ENCODE data around the gene MAP3K20.
"Not testable (repeated sequence)": the region's sequence is repeated elsewhere in the genome, so short reads cannot be mapped to it uniquely, and the experiment has no call there.

MAP3K20 gene

GRCh38 chr2:173034143-173034542 is 41.5 kb upstream of the MAP3K20 start:
- H3K27ac ChIP-seq (ENCODE audit: low read length) = no peak overlapping the region
- H3K4me2 ChIP-seq (ENCODE audit: low read length) = peak overlapping the region; percentile 18; the same call in 1 of the 2 replicates

GRCh38 chr2:173037245-173038120 is 38.2 kb upstream of the MAP3K20 start:
- no peaks in the 10 kb centered on the region for H3K79me2 ChIP-seq (ENCODE audit: low read length)
- H3K4me2 ChIP-seq (ENCODE audit: low read length) = no peak overlapping the region
- H3K9me3 ChIP-seq (ENCODE audit: insufficient read depth, low read length) = no peaks in the 10 kb centered on the region
- H3K4me1 ChIP-seq (ENCODE audit: low read length) = peaks cover 10% of the 10 kb centered on the region
- no peak overlapping the region for H3K27ac ChIP-seq (ENCODE audit: low read length)
- no peaks in the 10 kb centered on the region for H3K27me3 ChIP-seq (ENCODE audit: low read depth, low read length)
- no peaks in the 10 kb centered on the region for H3K36me3 ChIP-seq (replicated peaks; ENCODE audit: low read depth, low read length)
- no peak for TF ChIP-seq EZH2phosphoT487 (IDR thresholded peaks at IDR 0.05; ENCODE audit: low read depth)
- no peak for TF ChIP-seq CTCF (IDR thresholded peaks at IDR 0.05; ENCODE audit: low read depth, low read length)
- H2AFZ ChIP-seq (ENCODE audit: low read depth, low read length) = no peak overlapping the region
- no peak overlapping the region for H3K4me3 ChIP-seq (ENCODE audit: low read length)
- H4K20me1 ChIP-seq (ENCODE audit: insufficient read depth, low read length) = no peaks in the 10 kb centered on the region
- H3K9ac ChIP-seq (ENCODE audit: low read length) = no peak overlapping the region

More at GRCh38 chr2:173034143-173034542, 41.5 kb upstream of the MAP3K20 start:
- no peaks in the 10 kb centered on the region for H3K9me3 ChIP-seq (ENCODE audit: insufficient read depth, low read length)
- no peak overlapping the region for H3K9ac ChIP-seq (ENCODE audit: low read length)
- no peaks in the 10 kb centered on the region for H3K79me2 ChIP-seq (ENCODE audit: low read length)
- H2AFZ ChIP-seq (ENCODE audit: low read depth, low read length) = no peak overlapping the region
- peaks cover 10% of the 10 kb centered on the region for H3K4me1 ChIP-seq (ENCODE audit: low read length)
- H3K4me3 ChIP-seq (ENCODE audit: low read length) = no peak overlapping the region
- no peaks in the 10 kb centered on the region for H3K36me3 ChIP-seq (replicated peaks; ENCODE audit: low read depth, low read length)
- no peaks in the 10 kb centered on the region for H3K27me3 ChIP-seq (ENCODE audit: low read depth, low read length)
- no peak for TF ChIP-seq EZH2phosphoT487 (IDR thresholded peaks at IDR 0.05; ENCODE audit: low read depth)
- TF ChIP-seq CTCF (IDR thresholded peaks at IDR 0.05; ENCODE audit: low read depth, low read length) = no peak
- no peaks in the 10 kb centered on the region for H4K20me1 ChIP-seq (ENCODE audit: insufficient read depth, low read length)

- H2AFZ ChIP-seq (ENCODE audit: low read depth, low read length); H3K36me3 ChIP-seq (replicated peaks; ENCODE audit: low read depth, low read length); H3K4me2 ChIP-seq (ENCODE audit: low read length); H3K4me1 ChIP-seq (ENCODE audit: low read length); H3K4me3 ChIP-seq (ENCODE audit: low read length); H3K79me2 ChIP-seq (ENCODE audit: low read length); H3K27ac ChIP-seq (ENCODE audit: low read length); H3K9ac ChIP-seq (ENCODE audit: low read length); H3K9me3 ChIP-seq (ENCODE audit: insufficient read depth, low read length); H3K27me3 ChIP-seq (ENCODE audit: low read depth, low read length); H4K20me1 ChIP-seq (ENCODE audit: insufficient read depth, low read length): not testable (repeated sequence)
Measured at GRCh38 chr2:173038257-173038656, 37.4 kb upstream of the MAP3K20 start.

GRCh38 chr2:173040729-173041128 is 34.9 kb upstream of the MAP3K20 start:
- no peak overlapping the region for H3K4me2 ChIP-seq (ENCODE audit: low read length)
- no peak for TF ChIP-seq EZH2phosphoT487 (IDR thresholded peaks at IDR 0.05; ENCODE audit: low read depth)
- no peak for TF ChIP-seq CTCF (IDR thresholded peaks at IDR 0.05; ENCODE audit: low read depth, low read length)
- no peak overlapping the region for H3K9ac ChIP-seq (ENCODE audit: low read length)
- no peak overlapping the region for H3K4me3 ChIP-seq (ENCODE audit: low read length)
- no peaks in the 10 kb centered on the region for H3K4me1 ChIP-seq (ENCODE audit: low read length)
- H4K20me1 ChIP-seq (ENCODE audit: insufficient read depth, low read length) = no peaks in the 10 kb centered on the region
- H3K27ac ChIP-seq (ENCODE audit: low read length) = no peak overlapping the region
- H3K9me3 ChIP-seq (ENCODE audit: insufficient read depth, low read length) = no peaks in the 10 kb centered on the region
- no peak overlapping the region for H2AFZ ChIP-seq (ENCODE audit: low read depth, low read length)
- H3K36me3 ChIP-seq (replicated peaks; ENCODE audit: low read depth, low read length) = no peaks in the 10 kb centered on the region
- H3K27me3 ChIP-seq (ENCODE audit: low read depth, low read length) = no peaks in the 10 kb centered on the region
- H3K79me2 ChIP-seq (ENCODE audit: low read length) = no peaks in the 10 kb centered on the region
